ENCODE measurements around the gene SYT9.

The SYT9 gene

GRCh38 chr11:7495882-7496551, 244.3 kb downstream of the SYT9 start:
- no peak for DNase-seq (ENCODE audit: insufficient read length)
- FAIRE-seq, result peak; percentile 94
- TF ChIP-seq POLR2AphosphoS5 (IDR thresholded peaks at IDR 0.05; ENCODE audit: low read depth, low read length), result no peak
- TF ChIP-seq POLR2A (IDR thresholded peaks at IDR 0.05; ENCODE audit: low read depth, low read length), result no peak
- no peak for TF ChIP-seq TAF1 (IDR thresholded peaks at IDR 0.05; ENCODE audit: borderline replicate concordance, low read depth, low read length)

DNA sequence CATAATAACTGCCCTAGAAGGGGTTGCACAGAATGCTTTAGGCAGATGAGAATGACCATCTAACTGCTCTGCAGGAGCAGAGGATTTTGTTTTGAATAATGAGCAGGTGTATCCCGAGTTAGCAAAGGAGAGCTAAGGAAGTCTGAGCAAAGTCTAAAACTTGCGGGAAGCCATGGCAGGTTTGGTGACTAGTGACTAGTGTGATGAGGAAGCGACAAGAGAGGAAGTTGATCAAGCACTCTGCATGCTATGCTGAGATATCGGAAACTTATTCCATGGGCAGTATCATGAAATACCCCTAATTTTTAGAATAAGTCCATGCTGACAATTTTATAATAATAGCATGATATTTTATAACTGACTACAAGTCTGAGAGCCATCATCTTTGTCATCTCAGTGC, 246.5 kb downstream of the SYT9 start:
- TF ChIP-seq POLR2AphosphoS5 (IDR thresholded peaks at IDR 0.05; ENCODE audit: low read depth, low read length), result no peak
- TF ChIP-seq TAF1 (IDR thresholded peaks at IDR 0.05; ENCODE audit: borderline replicate concordance, low read depth, low read length), result no peak
- no peak for TF ChIP-seq POLR2A (IDR thresholded peaks at IDR 0.05; ENCODE audit: low read depth, low read length)
- peak; percentile 30 for FAIRE-seq
- DNase-seq (ENCODE audit: insufficient read length), result no peak

DNA sequence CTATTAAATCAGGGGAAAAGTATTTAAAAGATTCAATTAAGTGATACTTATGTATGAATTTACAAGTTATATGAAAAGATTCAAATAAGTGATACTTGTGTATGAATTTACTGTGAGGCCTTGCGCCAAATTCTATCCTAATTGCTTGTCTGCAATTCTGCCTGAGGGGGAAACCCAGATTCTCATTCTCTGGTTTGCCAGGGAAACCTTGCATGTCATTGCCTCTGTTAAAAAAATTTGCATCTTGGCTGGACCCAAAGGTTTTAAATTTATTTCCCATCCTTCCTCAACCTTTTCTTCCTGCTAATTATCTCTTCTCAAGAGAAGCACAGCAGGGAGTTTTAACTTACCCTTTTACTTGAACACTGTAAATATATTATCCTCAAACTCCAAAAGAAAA, 247.4 kb downstream of the SYT9 start:
- no peak for FAIRE-seq
- TF ChIP-seq POLR2AphosphoS5 (IDR thresholded peaks at IDR 0.05; ENCODE audit: low read depth, low read length) (no peak), TAF1 (IDR thresholded peaks at IDR 0.05; ENCODE audit: borderline replicate concordance, low read depth, low read length) (no peak), POLR2A (IDR thresholded peaks at IDR 0.05; ENCODE audit: low read depth, low read length) (no peak)
- DNase-seq (ENCODE audit: insufficient read length), result no peak

GRCh38 chr11:7500251-7500650, 248.5 kb downstream of the SYT9 start:
- no peak for TF ChIP-seq POLR2A (IDR thresholded peaks at IDR 0.05; ENCODE audit: low read depth, low read length)
- no peak for TF ChIP-seq POLR2AphosphoS5 (IDR thresholded peaks at IDR 0.05; ENCODE audit: low read depth, low read length)
- no peak for TF ChIP-seq TAF1 (IDR thresholded peaks at IDR 0.05; ENCODE audit: borderline replicate concordance, low read depth, low read length)
- no peak for FAIRE-seq
- no peak for DNase-seq (ENCODE audit: insufficient read length)

- TF ChIP-seq TAF1 (IDR thresholded peaks at IDR 0.05; ENCODE audit: borderline replicate concordance, low read depth, low read length), result no peak
- TF ChIP-seq POLR2A (IDR thresholded peaks at IDR 0.05; ENCODE audit: low read depth, low read length), result no peak
- TF ChIP-seq POLR2AphosphoS5 (IDR thresholded peaks at IDR 0.05; ENCODE audit: low read depth, low read length), result no peak
- no peak for FAIRE-seq
- no peak for DNase-seq (ENCODE audit: insufficient read length)
Observed at GRCh38 chr11:7501251-7501650, 249.5 kb downstream of the SYT9 start.

DNA sequence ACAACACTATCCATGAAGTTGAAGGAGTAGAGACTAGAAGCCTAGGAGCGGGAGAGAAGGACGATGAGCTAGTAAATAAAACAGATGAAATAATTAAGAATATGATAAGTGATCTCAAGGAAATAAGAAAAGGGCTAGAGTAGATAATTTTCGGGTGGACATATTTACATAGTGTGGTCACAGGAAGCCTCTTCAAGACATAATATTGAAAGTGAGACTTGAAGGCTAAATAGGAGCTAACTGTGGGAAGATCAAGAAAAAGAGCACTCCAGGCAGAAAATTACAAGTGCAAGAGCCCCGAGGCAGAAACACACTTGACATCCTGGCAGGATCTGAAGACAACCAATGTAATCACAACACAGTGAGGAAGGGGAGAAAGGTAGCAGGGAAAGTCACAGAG, 250.2 kb downstream of the SYT9 start:
- FAIRE-seq (peak; percentile 40), DNase-seq (ENCODE audit: insufficient read length) (no peak)
- TF ChIP-seq TAF1 (IDR thresholded peaks at IDR 0.05; ENCODE audit: borderline replicate concordance, low read depth, low read length) (no peak), POLR2AphosphoS5 (IDR thresholded peaks at IDR 0.05; ENCODE audit: low read depth, low read length) (no peak)

DNA sequence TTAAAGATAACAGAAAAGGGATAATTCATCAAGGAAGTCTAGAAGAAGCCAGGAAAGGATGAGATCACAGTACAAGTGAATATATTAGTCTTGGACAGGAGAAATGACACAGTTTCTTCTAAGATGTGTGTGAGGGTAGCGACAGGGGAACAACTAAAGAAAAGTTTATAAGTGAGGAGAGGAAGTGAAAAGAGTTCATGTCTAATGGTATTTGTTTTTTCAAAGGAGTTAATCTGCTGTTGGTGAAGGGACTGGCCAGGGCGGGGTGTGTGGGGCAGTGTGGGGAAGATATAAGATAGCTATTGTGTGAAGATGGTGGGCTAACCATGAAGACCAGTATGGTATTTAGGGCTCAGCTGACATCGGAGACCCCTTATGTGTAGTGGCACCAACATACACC, 254.5 kb downstream of the SYT9 start:
- FAIRE-seq (no peak), DNase-seq (ENCODE audit: insufficient read length) (no peak)
- no peak for TF ChIP-seq POLR2A (IDR thresholded peaks at IDR 0.05; ENCODE audit: low read depth, low read length)
- no peak for TF ChIP-seq POLR2AphosphoS5 (IDR thresholded peaks at IDR 0.05; ENCODE audit: low read depth, low read length)
- no peak for TF ChIP-seq TAF1 (IDR thresholded peaks at IDR 0.05; ENCODE audit: borderline replicate concordance, low read depth, low read length)

GRCh38 chr11:7508087-7508486, 256.4 kb downstream of the SYT9 start:
- no peak for TF ChIP-seq POLR2AphosphoS5 (IDR thresholded peaks at IDR 0.05; ENCODE audit: low read depth, low read length)
- no peak for TF ChIP-seq TAF1 (IDR thresholded peaks at IDR 0.05; ENCODE audit: borderline replicate concordance, low read depth, low read length)
- TF ChIP-seq POLR2A (IDR thresholded peaks at IDR 0.05; ENCODE audit: low read depth, low read length), result no peak
- FAIRE-seq (peak; percentile 36), DNase-seq (ENCODE audit: insufficient read length) (no peak)

- DNase-seq (ENCODE audit: insufficient read length), result no peak
- FAIRE-seq, result peak; percentile 72
- TF ChIP-seq TAF1 (IDR thresholded peaks at IDR 0.05; ENCODE audit: borderline replicate concordance, low read depth, low read length) (no peak), POLR2AphosphoS5 (IDR thresholded peaks at IDR 0.05; ENCODE audit: low read depth, low read length) (no peak), POLR2A (IDR thresholded peaks at IDR 0.05; ENCODE audit: low read depth, low read length) (no peak)
Observed at GRCh38 chr11:7509966-7510365, 258.3 kb downstream of the SYT9 start.

DNA sequence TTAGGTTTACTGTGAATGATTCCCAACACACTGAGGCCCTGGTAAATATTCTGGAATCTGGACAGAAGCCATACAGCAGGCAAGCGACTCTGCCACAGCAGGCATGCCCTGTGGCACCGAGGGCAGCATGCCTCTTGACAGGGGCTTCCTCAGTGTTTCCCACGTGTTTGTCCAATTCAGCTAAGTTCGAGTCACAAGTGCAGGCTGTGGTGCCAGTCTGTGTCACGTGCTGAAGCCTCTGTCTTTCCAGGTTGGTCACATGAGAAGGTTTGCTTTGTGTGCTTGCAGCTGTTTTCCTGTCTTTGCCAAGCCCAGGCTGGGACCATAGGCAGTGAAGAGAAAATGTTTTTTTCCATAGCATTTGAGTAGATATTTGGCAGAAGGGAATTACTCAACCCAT, 259.7 kb downstream of the SYT9 start:
- peak; percentile 14 for FAIRE-seq
- TF ChIP-seq POLR2A (IDR thresholded peaks at IDR 0.05; ENCODE audit: low read depth, low read length) (no peak), POLR2AphosphoS5 (IDR thresholded peaks at IDR 0.05; ENCODE audit: low read depth, low read length) (no peak), TAF1 (IDR thresholded peaks at IDR 0.05; ENCODE audit: borderline replicate concordance, low read depth, low read length) (no peak)
- DNase-seq (ENCODE audit: insufficient read length), result no peak

DNA sequence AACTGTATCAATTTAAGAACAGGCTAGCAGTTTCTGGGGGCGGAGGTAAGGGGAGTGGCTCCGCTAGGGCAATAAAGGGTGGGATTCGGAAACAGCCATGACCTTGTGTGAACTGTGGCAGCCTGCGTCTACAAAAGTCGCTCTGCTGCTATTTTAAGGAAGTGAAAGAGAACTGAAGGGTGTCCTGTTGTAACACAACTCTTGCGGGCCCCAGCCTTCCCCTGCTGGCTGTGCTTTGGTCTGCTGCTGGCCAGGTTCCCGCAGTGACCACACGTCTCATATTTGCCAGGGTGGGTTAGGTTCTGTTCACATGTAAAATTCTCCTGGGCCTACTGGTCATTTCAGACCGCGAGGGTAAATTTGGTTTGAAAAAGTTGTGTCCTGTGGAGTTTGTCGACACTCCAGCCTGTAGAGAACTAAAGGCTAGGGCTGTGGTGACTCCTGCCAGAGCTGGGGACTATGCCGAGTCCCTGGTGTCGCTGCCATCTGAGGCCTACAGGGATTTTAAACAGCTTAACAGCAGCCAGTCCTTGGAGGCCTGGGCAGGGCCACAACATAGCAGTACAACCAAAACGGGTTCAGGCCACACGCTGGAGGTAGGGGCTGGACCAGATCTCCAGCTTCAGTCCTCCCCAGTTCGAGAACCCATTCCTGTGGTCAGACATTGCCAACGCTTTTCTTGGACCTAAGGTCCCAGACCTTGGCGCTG, 261.0 kb downstream of the SYT9 start:
- DNase-seq (ENCODE audit: insufficient read length) (peak; percentile 52), FAIRE-seq (peak; percentile 100)
- TF ChIP-seq TAF1 (IDR thresholded peaks at IDR 0.05; ENCODE audit: borderline replicate concordance, low read depth, low read length) (no peak), POLR2AphosphoS5 (IDR thresholded peaks at IDR 0.05; ENCODE audit: low read depth, low read length) (peak; percentile 47), POLR2A (IDR thresholded peaks at IDR 0.05; ENCODE audit: low read depth, low read length) (peak; percentile 30; the same call in 1 of the 2 replicates)

All from GM12892 (cell line).